Measurements from ENCODE around the gene ESRRA.

ESRRA gene

DNA sequence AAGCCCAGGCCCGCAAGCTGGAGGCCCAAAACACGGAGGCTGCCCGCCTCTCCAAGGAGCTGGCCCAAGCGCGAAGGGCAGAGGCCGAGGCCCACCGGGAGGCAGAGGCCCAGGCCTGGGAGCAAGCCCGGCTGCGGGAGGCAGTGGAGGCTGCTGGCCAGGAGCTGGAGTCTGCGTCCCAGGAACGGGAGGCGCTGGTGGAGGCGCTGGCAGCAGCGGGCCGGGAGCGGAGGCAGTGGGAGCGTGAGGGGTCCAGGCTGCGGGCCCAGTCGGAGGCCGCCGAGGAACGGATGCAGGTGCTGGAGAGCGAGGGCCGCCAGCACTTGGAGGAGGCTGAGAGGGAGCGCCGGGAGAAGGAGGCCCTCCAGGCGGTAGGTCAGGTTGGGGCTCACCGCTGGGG lies 39.5 kb downstream of the ESRRA start:
- no peak for TF ChIP-seq SPI1 (IDR thresholded peaks at IDR 0.05; ENCODE audit: low read depth, low read length)
- TF ChIP-seq PAX5 (IDR thresholded peaks at IDR 0.05; ENCODE audit: insufficient read depth, low read length, severe bottlenecking) = no peak
- no peak for TF ChIP-seq POU2F2 (IDR thresholded peaks at IDR 0.05; ENCODE audit: low read depth, low read length)
- no peak for TF ChIP-seq POLR2AphosphoS5 (IDR thresholded peaks at IDR 0.05; ENCODE audit: low read depth, low read length)
- no peak for TF ChIP-seq POLR2A (IDR thresholded peaks at IDR 0.05; ENCODE audit: low read depth, low read length)
- TF ChIP-seq TAF1 (IDR thresholded peaks at IDR 0.05; ENCODE audit: low read depth, low read length) = no peak

DNA sequence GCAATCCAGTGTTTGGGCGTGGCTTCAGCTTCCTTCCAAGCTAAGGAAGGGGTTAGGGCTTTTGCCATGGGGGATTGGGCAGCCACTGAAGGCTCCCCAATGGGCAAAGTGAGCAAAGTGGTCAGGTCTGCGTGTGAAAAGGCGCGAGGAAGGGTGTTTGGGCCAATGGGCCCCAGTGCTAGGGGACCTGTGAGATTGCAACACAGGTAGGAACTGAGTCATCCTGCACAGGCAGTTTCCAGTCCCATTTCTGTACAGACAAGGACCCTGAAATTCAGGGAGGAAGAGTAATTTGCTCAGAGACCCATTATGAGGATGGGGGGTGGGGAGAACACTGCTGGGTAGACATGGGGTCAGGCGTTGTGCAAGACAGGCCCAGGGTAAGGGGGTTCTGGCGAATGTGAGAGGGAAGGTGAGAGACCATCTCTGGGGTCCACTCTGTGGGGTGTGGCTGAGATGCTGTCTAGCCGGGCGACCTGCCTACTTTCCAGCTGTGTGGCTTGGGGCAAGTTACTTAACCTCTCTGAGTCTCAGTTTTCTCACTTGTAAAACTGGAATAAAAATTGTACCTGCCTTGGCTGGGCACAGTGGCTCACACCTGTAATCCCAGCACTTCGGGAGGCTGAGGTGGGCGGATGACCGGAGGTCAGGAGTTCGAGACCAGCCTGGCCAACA lies 42.0 kb downstream of the ESRRA start:
- FAIRE-seq = no peak
- DNase-seq (ENCODE audit: insufficient read length, low spot score) = no peak
- TF ChIP-seq POLR2A (IDR thresholded peaks at IDR 0.05; ENCODE audit: low read depth, low read length) (no peak), SPI1 (IDR thresholded peaks at IDR 0.05; ENCODE audit: low read depth, low read length) (no peak), POLR2AphosphoS5 (IDR thresholded peaks at IDR 0.05; ENCODE audit: low read depth, low read length) (no peak), POU2F2 (IDR thresholded peaks at IDR 0.05; ENCODE audit: low read depth, low read length) (no peak), TAF1 (IDR thresholded peaks at IDR 0.05; ENCODE audit: low read depth, low read length) (no peak), PAX5 (IDR thresholded peaks at IDR 0.05; ENCODE audit: insufficient read depth, low read length, severe bottlenecking) (no peak)

More for the DNA sequence above, 39.5 kb downstream of the ESRRA start:
- FAIRE-seq = no peak
- DNase-seq (ENCODE audit: insufficient read length, low spot score) = no peak

DNA sequence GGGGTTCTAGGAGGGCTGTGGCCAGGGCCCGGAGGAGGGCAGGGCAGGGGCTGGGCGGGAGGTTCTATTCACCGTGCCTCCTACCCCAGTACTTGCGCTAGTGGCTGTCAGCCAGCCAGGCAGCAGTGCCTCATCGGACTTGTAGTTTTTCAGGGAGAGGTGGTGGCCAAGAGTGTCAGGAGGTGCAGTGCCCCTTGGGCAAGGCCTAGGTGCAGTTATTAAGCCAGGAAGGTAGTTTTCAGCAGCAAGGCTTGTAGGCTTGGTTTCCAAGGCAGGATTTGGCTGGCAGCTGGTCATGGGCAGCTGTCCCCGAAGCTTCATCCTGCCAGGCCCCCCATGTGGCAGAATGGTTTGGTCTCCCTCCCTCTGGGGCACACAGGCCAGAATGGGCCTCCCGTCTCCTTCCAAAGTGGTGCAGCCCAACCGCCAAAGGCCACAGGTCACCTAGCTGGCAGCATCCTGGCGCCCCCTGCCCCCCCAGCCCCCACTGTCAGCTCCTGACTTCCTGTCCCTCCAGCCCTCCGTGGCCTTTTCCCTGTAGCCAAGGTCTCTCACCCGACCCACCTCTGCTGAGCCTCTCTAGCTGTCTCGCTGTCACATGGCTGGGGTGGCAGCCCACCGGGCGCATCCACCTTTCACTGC lies 43.2 kb downstream of the ESRRA start:
- FAIRE-seq (no peak), DNase-seq (ENCODE audit: insufficient read length, low spot score) (no peak)
- TF ChIP-seq POLR2A (IDR thresholded peaks at IDR 0.05; ENCODE audit: low read depth, low read length) (no peak), PAX5 (IDR thresholded peaks at IDR 0.05; ENCODE audit: insufficient read depth, low read length, severe bottlenecking) (no peak), POU2F2 (IDR thresholded peaks at IDR 0.05; ENCODE audit: low read depth, low read length) (no peak), SPI1 (IDR thresholded peaks at IDR 0.05; ENCODE audit: low read depth, low read length) (no peak), TAF1 (IDR thresholded peaks at IDR 0.05; ENCODE audit: low read depth, low read length) (no peak), POLR2AphosphoS5 (IDR thresholded peaks at IDR 0.05; ENCODE audit: low read depth, low read length) (no peak)

DNA sequence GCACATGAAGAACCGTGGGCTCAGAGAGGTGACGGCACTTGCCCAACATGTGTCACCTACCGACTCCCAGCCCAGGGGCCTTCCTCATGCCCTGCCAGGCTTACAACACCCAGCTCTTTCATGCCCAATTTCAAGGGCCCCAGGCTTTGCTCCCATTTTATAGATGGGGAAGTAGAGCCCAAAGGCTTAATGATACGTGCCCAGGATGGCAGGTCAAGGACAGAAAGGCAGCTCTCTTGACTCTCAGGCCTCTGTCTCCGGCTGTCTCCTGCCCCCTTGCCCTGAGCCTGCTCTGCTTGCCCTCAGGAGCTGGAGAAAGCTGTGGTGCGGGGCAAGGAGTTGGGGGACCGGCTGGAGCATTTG lies 43.7 kb downstream of the ESRRA start:
- FAIRE-seq (no peak), DNase-seq (ENCODE audit: insufficient read length, low spot score) (no peak)
- TF ChIP-seq POLR2AphosphoS5 (IDR thresholded peaks at IDR 0.05; ENCODE audit: low read depth, low read length) (no peak), SPI1 (IDR thresholded peaks at IDR 0.05; ENCODE audit: low read depth, low read length) (no peak), PAX5 (IDR thresholded peaks at IDR 0.05; ENCODE audit: insufficient read depth, low read length, severe bottlenecking) (no peak), TAF1 (IDR thresholded peaks at IDR 0.05; ENCODE audit: low read depth, low read length) (no peak), POLR2A (IDR thresholded peaks at IDR 0.05; ENCODE audit: low read depth, low read length) (no peak), POU2F2 (IDR thresholded peaks at IDR 0.05; ENCODE audit: low read depth, low read length) (no peak)

DNA sequence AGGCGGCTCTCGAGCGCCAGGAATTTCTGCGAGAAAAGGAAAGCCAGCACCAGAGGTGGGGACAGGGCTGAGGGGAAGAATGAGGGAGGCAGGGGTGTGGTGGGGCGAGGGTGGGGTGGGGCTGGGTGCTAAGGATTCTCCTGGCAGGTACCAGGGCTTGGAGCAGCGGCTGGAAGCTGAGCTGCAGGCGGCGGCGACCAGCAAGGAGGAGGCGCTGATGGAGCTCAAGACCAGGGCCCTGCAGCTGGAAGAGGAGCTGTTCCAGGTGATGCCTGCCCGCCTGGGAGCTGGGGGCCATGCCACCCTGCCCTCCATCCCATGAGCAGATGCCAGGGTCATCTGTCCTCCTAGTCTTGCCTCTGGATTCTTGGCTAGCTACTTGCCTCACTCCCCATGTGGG lies 44.1 kb downstream of the ESRRA start:
- TF ChIP-seq POLR2AphosphoS5 (IDR thresholded peaks at IDR 0.05; ENCODE audit: low read depth, low read length) (no peak), TAF1 (IDR thresholded peaks at IDR 0.05; ENCODE audit: low read depth, low read length) (no peak), POLR2A (IDR thresholded peaks at IDR 0.05; ENCODE audit: low read depth, low read length) (no peak), PAX5 (IDR thresholded peaks at IDR 0.05; ENCODE audit: insufficient read depth, low read length, severe bottlenecking) (no peak), SPI1 (IDR thresholded peaks at IDR 0.05; ENCODE audit: low read depth, low read length) (no peak)
- DNase-seq (ENCODE audit: insufficient read length, low spot score) (no peak), FAIRE-seq (no peak)

DNA sequence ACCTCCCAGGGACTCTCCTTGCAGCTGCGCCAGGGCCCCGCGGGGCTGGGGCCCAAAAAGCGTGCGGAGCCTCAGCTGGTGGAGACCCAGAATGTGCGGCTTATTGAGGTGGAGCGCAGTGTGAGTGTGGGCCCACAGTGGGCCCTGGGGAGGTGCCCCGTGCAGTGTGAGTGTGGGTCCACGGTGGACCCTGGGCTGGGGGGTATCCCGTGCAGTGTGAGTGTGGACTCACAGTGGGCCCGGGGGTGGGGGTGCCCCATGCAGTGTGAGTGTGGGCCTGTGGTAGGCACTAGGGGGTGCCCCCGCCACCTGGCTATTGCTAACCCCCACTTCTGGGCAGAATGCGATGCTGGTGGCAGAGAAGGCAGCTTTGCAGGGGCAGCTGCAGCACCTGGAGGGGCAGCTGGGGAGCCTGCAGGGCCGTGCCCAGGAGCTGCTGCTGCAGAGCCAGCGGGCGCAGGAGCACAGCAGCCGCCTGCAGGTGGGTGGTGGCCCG lies 45.9 kb downstream of the ESRRA start:
- DNase-seq (ENCODE audit: insufficient read length, low spot score) (no peak), FAIRE-seq (no peak)
- no peak for TF ChIP-seq POLR2A (IDR thresholded peaks at IDR 0.05; ENCODE audit: low read depth, low read length)
- no peak for TF ChIP-seq TAF1 (IDR thresholded peaks at IDR 0.05; ENCODE audit: low read depth, low read length)
- no peak for TF ChIP-seq POLR2AphosphoS5 (IDR thresholded peaks at IDR 0.05; ENCODE audit: low read depth, low read length)
- TF ChIP-seq PAX5 (IDR thresholded peaks at IDR 0.05; ENCODE audit: insufficient read depth, low read length, severe bottlenecking) = no peak
- no peak for TF ChIP-seq POU2F2 (IDR thresholded peaks at IDR 0.05; ENCODE audit: low read depth, low read length)
- TF ChIP-seq SPI1 (IDR thresholded peaks at IDR 0.05; ENCODE audit: low read depth, low read length) = no peak

DNA sequence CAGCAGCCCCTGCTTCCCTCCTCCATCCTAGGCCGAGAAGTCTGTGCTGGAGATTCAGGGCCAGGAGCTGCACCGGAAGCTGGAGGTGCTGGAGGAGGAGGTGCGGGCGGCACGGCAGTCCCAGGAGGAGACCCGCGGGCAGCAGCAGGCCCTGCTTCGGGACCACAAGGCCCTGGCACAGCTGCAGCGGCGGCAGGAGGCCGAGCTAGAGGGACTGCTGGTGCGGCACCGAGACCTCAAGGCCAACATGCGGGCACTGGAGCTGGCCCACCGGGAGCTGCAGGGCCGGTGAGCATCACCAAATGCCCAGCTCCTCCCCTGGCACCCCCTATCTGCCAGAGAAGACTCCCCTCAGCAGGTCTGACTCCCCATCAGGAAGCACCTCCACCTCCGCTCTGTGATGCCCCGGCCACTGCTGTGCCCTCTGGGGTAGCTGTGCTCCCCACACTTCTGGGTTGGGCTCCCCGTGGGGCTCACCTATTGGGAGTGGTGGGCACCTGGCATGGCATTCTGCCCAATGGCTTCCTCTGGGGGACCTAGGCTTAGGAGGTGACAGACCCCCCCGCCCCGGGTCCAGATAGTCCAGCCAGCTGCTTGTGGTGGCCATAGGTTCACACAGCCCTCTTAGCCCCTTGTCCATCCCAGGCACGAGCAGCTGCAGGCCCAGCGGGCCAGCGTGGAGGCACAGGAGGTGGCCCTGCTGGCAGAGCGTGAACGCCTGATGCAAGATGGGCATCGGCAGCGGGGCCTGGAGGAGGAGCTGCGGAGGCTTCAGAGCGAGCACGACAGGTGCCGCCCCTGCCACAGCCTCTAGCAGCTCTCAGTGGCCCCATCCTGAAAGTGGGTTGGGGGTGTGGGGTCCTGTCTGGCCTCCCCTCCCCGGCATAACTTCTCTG lies 47.0 kb downstream of the ESRRA start:
- no peak for TF ChIP-seq TAF1 (IDR thresholded peaks at IDR 0.05; ENCODE audit: low read depth, low read length)
- no peak for TF ChIP-seq PAX5 (IDR thresholded peaks at IDR 0.05; ENCODE audit: insufficient read depth, low read length, severe bottlenecking)
- TF ChIP-seq POLR2AphosphoS5 (IDR thresholded peaks at IDR 0.05; ENCODE audit: low read depth, low read length) = no peak
- no peak for TF ChIP-seq POLR2A (IDR thresholded peaks at IDR 0.05; ENCODE audit: low read depth, low read length)
- TF ChIP-seq POU2F2 (IDR thresholded peaks at IDR 0.05; ENCODE audit: low read depth, low read length) = no peak
- TF ChIP-seq SPI1 (IDR thresholded peaks at IDR 0.05; ENCODE audit: low read depth, low read length) = no peak
- FAIRE-seq = no peak

DNA sequence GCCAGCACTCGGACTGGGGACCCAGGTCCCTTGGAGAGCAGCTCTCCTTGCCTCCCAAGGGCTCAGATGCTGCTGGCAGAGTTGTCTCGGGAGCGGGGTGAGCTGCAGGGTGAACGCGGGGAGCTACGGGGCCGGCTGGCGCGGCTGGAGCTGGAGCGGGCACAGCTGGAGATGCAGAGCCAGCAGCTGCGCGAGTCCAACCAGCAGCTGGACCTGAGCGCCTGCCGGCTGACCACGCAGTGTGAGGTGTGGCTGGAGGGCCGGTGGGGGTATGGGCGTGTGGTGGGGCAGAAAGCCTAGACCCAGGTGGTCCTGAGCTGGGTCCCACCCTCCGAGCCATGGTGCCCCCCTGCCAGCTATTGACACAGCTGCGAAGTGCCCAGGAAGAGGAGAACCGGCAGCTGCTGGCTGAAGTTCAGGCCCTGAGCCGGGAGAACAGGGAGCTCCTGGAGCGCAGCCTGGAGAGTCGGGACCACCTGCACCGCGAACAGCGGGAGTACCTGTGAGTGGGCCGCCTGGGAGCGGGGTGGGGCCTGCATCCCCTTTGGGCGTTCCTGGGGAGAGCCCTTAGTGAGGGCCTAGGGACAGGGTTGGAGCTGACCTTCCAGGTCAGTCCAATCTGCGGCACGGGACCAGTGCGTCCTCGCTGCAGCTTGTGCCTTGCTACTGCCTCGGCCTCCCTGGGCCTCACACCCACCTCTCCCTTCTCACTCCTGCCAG lies 47.8 kb downstream of the ESRRA start:
- no peak for TF ChIP-seq TAF1 (IDR thresholded peaks at IDR 0.05; ENCODE audit: low read depth, low read length)
- no peak for TF ChIP-seq POLR2A (IDR thresholded peaks at IDR 0.05; ENCODE audit: low read depth, low read length)
- TF ChIP-seq PAX5 (IDR thresholded peaks at IDR 0.05; ENCODE audit: insufficient read depth, low read length, severe bottlenecking) = no peak
- TF ChIP-seq SPI1 (IDR thresholded peaks at IDR 0.05; ENCODE audit: low read depth, low read length) = no peak
- no peak for TF ChIP-seq POLR2AphosphoS5 (IDR thresholded peaks at IDR 0.05; ENCODE audit: low read depth, low read length)
- TF ChIP-seq POU2F2 (IDR thresholded peaks at IDR 0.05; ENCODE audit: low read depth, low read length) = no peak
- no peak for DNase-seq (ENCODE audit: insufficient read length, low spot score)

More for the DNA sequence above, 47.0 kb downstream of the ESRRA start:
- no peak for DNase-seq (ENCODE audit: insufficient read length, low spot score)

More for the DNA sequence above, 47.8 kb downstream of the ESRRA start:
- FAIRE-seq = no peak
